HAP-1 (cell line): ENCODE results near the gene GLI2.

ENCODE experiments used
- DNase-seq, 2 experiments: peaks; one replicate each; pipeline ENCODE4 v3.0.0-alpha.2; 2016 to 2020; ENCODE audit warnings: low spot score in 2 of 2
- H3K27me3 ChIP-seq: fragments of 250-450 bp; sonication (Bioruptor Pico); 2 replicates; pipeline ENCODE4 v1.5.1; 2020; ENCODE audit warnings: low read depth, mild to moderate bottlenecking, moderate library complexity
- H3K36me3 ChIP-seq: fragments of 250-450 bp; sonication (Bioruptor Pico); replicated peaks from 2 replicates; pipeline ENCODE4 v1.5.1; 2020; ENCODE audit warnings: mild to moderate bottlenecking
- H3K4me1 ChIP-seq: fragments of 250-450 bp; sonication (Bioruptor Pico); 2 replicates; pipeline ENCODE4 v1.5.1; 2020; ENCODE audit warnings: mild to moderate bottlenecking
- H3K4me3 ChIP-seq: fragments of 250-450 bp; sonication (Bioruptor Pico); 2 replicates; pipeline ENCODE4 v1.5.1; 2020; ENCODE audit warnings: mild to moderate bottlenecking, moderate library complexity
- H3K9me3 ChIP-seq: fragments of 250-450 bp; sonication (Bioruptor Pico); 2 replicates; pipeline ENCODE4 v1.5.1; 2020; ENCODE audit warnings: mild to moderate bottlenecking, moderate library complexity
- in situ Hi-C: fragments of 300-500 bp; cut with MboI; formaldehyde crosslinking; loops from 3 replicates; pipeline ENCODE4 v1.14.3; 2020; ENCODE audit warnings: low sequenced_read_pairs, inconsistent platforms, mixed read lengths

GLI2 gene

DNA sequence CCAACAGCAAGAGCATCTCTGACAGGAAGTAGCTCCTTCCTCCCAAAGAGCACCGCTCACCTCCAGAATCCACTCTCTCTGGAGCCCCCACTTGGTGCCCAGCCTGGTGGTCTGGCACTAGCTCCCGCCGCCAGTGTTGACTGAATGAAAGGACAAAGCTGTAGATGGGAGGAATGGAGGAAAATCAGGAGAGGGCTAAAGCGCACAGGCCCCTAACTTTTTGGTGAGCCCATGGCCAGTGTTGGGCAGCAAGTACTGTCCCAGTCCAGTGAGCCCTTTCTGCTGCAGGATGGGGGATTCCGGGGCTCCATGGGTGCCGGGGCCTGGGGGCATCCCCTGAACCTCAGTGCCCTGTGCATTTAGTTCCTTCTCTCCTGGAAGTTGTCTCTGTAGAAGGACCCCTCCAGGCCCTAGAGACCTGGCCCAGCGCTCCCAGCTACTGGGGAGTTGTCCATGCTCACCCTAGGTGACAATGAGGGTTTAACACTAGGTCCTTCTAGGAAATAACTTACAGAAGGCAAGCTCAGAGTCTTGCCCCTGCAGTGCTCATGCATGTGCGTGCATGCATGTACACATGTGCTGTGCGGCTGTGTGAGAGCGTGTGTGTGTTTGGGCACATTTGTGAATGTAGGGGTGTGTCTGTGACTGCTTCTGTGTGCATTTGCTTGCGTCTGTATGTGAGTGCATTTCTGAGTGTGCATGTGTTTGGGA, 33.6 kb downstream of the GLI2 start:
- in situ Hi-C loops, result no loop called here
- no peaks in the 10 kb centered on the region for H3K27me3 ChIP-seq
- no peaks in the 10 kb centered on the region for H3K4me1 ChIP-seq
- no peaks in the 10 kb centered on the region for H3K36me3 ChIP-seq
- no peak for DNase-seq
- H3K9me3 ChIP-seq, result no peaks in the 10 kb centered on the region
- H3K4me3 ChIP-seq, result no peak overlapping the region

DNA sequence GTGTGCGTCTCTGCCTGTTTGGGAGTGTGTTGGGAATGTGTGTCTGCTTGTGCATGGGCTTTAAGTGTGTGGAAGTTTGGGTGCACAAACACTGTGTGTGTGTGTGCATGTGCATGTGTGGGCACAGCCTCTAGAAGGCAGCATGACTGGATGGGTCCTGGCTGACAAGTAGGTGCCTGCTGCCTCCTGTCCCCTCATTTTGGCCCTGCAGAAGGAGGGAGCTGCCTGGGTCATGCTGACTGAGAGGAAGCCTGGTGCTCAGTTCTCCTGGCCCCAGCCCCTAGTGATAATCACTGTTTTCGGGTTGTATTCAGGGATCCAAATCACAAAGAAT, 34.1 kb downstream of the GLI2 start:
- no peak for DNase-seq

DNA sequence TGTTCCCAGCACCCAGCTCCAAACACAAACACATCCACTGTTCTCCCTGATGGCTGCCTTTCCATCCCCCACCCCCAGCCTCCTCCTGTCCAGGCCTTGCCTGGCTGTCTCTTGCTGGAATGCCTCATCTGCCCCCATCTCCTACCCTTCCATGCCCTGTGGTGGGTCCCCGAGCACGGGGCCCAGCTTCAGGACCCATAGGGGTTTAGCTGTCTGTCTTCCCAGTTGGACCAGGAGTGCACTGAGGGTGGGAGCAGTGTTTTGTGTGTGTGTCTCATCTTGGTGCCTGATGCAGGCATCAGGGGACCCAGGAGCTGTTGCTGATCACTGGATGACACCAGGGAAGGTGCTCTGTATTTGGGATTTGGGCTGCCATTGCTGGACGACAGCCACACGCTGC, 34.5 kb downstream of the GLI2 start:
- in situ Hi-C loops, result no loop called here
- no peaks in the 10 kb centered on the region for H3K4me1 ChIP-seq
- H3K4me3 ChIP-seq, result no peak overlapping the region
- H3K9me3 ChIP-seq, result no peaks in the 10 kb centered on the region
- no peaks in the 10 kb centered on the region for H3K36me3 ChIP-seq
- no peaks in the 10 kb centered on the region for H3K27me3 ChIP-seq
- DNase-seq, result no peak

More for the DNA sequence above, 34.1 kb downstream of the GLI2 start:
- Histone ChIP-seq H3K4me1 (no peaks in the 10 kb centered on the region), H3K9me3 (no peaks in the 10 kb centered on the region), H3K4me3 (no peak overlapping the region), H3K36me3 (no peaks in the 10 kb centered on the region), H3K27me3 (no peaks in the 10 kb centered on the region)
- in situ Hi-C loops, result no loop called here

DNA sequence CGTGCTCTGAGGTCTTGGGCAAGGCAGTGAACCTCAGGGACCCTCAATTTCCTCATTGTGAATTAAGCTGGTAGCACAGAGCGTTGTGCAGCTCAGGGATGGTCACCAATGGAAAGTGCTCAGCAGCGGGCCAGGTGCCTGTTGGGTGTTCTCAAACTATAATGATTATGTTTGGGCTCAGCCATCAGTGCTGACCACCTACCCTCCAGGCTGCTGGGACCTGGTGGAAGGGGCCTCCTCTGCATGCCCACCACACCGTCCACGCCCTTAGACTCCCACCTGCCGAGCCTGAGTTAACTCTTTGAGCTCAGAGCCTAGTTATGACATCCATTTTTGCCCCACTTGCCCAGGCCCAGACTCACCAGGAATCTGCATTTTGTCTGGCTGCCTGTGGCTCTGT, 35.0 kb downstream of the GLI2 start:
- in situ Hi-C loops, result no loop called here
- Histone ChIP-seq H3K4me3 (no peak overlapping the region), H3K9me3 (no peaks in the 10 kb centered on the region), H3K4me1 (no peaks in the 10 kb centered on the region), H3K36me3 (no peaks in the 10 kb centered on the region), H3K27me3 (no peaks in the 10 kb centered on the region)
- DNase-seq, result no peak

DNA sequence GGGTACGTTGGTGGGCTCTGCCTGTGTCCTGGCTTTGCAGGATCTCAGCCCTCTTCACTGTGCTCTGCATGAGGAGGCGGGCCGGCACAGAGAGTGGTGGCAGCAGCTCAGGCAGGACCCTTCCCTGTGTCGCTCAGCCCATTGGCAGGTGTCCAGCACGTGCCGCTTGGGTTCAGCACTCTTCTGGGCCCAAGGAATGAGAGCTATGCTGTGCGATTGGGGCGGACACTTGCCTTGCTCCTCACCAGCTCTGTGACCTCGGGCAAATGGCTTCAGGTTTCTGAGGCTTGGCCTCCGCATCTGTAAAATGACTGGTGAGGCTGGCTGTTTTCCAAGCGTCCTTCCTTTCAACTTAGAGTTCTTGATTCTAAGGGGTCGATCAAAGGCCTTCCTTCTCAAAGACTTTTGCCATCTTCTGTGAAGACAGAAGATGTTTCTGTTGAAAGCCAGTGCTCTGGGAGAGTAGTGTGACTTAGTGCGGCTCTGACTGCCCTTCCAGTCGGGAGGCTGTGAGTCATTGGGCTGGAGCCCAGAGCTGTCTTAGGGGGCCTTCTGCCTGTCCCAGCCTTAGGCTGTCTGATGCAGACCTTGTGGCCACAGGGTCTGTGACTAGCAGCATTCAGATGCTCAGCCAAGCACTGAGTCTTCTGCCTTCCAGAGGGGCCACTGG, 35.6 kb downstream of the GLI2 start:
- Histone ChIP-seq H3K4me1 (no peaks in the 10 kb centered on the region), H3K9me3 (no peaks in the 10 kb centered on the region), H3K27me3 (no peaks in the 10 kb centered on the region), H3K4me3 (no peak overlapping the region), H3K36me3 (no peaks in the 10 kb centered on the region)
- in situ Hi-C loops, result no loop called here
- no peak for DNase-seq

DNA sequence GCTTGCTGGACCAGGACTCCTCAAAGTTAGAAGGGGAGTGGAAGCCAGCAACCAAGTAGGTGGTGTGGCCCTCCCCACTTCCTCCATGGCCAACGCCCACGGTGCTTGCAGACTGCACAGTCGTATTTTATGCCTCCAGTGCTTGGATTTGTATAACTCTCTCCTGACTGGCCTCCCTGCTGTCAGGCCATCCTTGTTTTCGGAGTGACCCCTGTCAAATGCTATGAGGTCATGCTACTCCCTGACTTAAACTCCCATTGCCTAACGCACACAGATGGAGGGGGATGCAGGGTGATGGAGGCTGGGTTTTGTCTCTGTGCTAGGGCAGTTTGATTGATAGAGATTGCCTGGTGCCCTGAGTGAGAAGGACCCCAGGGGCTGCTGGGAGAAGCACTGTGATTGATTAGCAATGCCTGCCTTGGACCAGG, 36.1 kb downstream of the GLI2 start:
- Histone ChIP-seq H3K9me3 (no peaks in the 10 kb centered on the region), H3K36me3 (no peaks in the 10 kb centered on the region), H3K4me1 (no peaks in the 10 kb centered on the region), H3K27me3 (no peaks in the 10 kb centered on the region), H3K4me3 (no peak overlapping the region)
- in situ Hi-C loops, result no loop called here
- DNase-seq, result no peak

DNA sequence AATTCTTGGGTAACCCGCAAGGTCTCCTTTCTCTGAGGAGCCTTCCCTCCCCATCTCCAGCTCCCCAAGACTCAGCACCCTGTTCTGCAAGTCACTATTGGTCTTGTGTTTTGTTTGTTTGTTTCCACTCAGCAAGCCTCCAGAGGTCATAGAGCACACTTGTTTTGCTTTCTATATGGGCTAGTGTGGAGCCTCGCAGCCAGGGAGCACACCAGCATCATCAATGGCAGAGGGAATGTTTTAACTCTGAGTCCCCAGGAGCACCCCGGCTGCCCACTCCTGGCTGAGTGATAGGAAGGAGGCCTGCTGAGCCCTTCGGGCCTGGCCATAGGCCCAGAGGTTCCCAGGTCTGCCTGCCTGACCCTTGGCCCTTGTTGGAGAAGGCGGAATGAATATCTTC, 36.6 kb downstream of the GLI2 start:
- no peak for DNase-seq
- no peak overlapping the region for H3K4me3 ChIP-seq
- H3K9me3 ChIP-seq, result no peaks in the 10 kb centered on the region
- in situ Hi-C loops, result no loop called here
- H3K36me3 ChIP-seq, result no peaks in the 10 kb centered on the region
- H3K4me1 ChIP-seq, result no peaks in the 10 kb centered on the region
- no peaks in the 10 kb centered on the region for H3K27me3 ChIP-seq

DNA sequence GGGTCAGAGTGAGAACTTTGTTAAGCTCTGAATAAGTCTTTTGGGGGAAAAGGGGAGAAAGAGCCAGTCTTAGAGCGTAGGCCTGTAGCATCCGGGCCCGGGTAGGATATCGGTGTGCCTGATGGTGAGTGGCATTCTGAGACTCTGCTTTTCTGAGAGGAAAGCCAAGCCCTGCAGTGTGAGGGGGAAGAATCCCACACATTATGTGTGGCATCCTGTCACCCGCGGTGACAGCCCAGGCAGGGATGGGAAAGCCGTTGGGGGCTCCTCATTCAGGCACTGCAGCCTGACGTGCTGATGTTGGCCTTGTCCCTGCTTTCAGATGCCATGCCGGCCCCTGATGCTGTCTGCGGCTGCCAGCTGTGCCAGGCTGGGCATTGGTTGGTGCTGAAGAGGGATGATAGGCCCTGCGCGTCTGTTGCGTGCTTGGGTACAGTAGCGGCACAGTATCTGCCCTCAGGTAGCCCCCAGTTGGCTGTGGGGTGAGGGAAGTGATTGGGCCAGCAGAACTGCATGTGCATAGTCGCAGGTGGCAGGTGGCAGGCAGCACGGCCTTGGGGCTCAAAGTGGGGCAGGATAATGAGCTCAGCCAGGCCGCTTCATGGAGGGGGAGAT, 37.6 kb downstream of the GLI2 start:
- Histone ChIP-seq H3K4me3 (no peak overlapping the region), H3K4me1 (no peaks in the 10 kb centered on the region), H3K36me3 (no peaks in the 10 kb centered on the region), H3K27me3 (no peaks in the 10 kb centered on the region), H3K9me3 (no peaks in the 10 kb centered on the region)
- in situ Hi-C loops, result no loop called here
- DNase-seq, result no peak

DNA sequence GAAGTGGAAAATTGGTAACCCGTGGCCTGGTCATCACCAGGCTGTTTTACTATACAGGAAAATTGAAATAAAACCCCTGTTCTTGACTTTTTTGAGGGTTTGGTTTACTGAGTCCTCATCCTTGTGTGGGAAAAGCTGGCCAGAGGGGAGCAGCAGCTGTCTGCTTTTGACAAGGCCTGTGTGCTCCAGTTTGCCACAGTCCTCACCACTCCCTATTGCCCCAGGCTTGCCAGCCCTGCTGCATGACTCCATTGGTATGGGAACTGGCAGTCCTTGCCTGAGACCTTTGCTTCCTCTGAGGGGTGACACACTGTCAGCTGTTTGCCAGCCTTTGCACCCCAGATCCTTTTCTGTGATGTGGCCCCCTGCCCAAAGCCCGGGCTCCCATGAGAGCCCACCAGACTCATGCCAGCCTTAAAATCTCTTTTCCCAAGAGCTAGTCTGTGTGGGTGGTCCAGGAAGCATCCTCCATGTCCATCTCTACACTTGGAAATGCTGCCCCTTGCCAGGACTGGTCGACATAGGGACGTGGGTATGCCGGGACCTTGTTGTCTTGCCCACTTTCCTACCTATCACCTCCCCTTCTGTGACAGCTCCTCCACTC, 39.0 kb downstream of the GLI2 start:
- DNase-seq, result no peak
- in situ Hi-C loops, result no loop called here
- Histone ChIP-seq H3K27me3 (no peaks in the 10 kb centered on the region), H3K36me3 (no peaks in the 10 kb centered on the region), H3K4me1 (no peaks in the 10 kb centered on the region), H3K9me3 (no peaks in the 10 kb centered on the region), H3K4me3 (no peak overlapping the region)

DNA sequence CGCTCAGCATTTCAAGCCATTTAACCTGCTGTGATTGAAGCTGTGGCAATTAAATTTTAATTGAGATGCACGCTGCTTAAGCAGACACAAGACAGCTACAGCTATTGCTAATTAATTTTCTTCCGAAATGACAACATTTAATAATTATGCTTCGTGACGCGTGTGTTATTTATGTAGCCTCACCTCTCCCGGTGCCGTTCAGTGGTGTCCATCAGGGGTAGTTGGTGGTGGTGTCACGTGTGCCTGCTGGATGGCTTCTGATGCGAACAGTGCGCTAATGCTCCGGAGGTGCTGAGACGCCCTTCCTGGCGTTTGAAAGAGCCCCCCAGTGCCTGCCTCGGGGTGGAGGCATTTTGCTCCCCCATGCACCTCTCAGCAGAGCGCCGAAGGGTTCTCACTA, 39.5 kb downstream of the GLI2 start:
- Histone ChIP-seq H3K4me1 (no peaks in the 10 kb centered on the region), H3K9me3 (no peaks in the 10 kb centered on the region)
- in situ Hi-C loops, result no loop called here

DNA sequence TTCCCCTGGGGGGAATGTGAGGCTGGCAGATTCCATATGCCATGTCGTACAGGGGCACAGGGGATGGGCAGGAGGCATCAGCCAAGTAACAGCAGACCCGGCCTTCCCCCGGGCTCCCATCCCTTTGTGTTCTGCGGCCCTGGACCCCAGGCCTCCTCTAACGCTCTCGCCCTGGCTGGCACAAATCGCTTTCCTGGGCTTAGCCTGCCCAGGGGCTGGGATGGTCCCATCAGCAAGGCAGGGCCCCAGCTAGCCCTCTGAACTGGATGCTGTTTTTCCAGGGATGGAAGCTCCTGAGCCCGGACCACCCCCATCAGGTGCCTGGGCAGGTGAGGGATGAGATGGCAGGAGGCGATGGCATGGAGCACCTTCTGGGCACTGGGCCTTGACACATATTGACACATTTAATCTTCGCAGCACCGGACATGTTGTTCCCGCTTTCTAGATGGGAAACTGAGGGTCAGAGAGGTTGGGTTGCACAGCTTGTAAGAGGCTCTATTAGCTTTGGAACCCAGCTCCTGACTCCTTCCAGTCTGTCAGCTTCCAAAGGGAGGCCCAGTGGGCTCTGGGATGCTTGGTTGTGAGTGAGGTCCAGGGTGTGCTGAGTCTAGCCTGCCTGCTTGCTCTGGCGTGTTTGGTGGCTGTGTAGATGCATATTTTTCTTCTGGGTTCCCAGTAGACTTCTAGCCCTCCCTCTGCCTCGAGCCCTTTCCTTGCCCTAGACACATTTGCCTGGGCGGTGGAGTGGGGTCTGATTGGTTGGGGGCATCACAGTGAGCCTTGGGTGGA, 40.3 kb downstream of the GLI2 start:
- no peaks in the 10 kb centered on the region for H3K27me3 ChIP-seq
- no peaks in the 10 kb centered on the region for H3K36me3 ChIP-seq
- no peaks in the 10 kb centered on the region for H3K4me1 ChIP-seq
- H3K4me3 ChIP-seq, result no peak overlapping the region
- DNase-seq, result no peak
- no peaks in the 10 kb centered on the region for H3K9me3 ChIP-seq
- in situ Hi-C loops, result no loop called here

More for the DNA sequence above, 39.5 kb downstream of the GLI2 start:
- DNase-seq, result no peak
- Histone ChIP-seq H3K27me3 (no peaks in the 10 kb centered on the region), H3K4me3 (no peak overlapping the region), H3K36me3 (no peaks in the 10 kb centered on the region)

DNA sequence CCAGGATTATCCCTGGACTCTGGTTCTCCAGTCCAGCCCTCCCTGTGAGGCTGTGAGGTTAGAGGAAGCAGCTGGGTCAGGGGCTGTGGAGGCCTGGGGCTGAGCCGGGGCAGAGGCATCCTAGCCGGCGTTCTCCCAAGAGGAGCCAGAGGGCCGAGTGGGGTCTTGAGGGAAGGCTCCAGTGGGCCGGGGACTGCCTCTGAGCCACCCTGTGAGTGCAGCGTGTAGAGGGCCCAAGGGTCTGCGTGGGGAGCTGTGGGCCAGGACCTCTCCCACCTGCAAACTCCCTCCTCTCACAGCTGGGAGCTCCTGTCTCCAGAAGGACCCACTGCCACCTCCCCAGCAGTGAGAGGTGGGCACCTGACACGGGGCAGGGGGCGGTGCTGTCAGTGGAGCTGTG, 41.0 kb downstream of the GLI2 start:
- in situ Hi-C loops, result no loop called here
- Histone ChIP-seq H3K36me3 (no peaks in the 10 kb centered on the region), H3K4me1 (no peaks in the 10 kb centered on the region), H3K9me3 (no peaks in the 10 kb centered on the region), H3K4me3 (no peak overlapping the region), H3K27me3 (no peaks in the 10 kb centered on the region)
- no peak for DNase-seq

DNA sequence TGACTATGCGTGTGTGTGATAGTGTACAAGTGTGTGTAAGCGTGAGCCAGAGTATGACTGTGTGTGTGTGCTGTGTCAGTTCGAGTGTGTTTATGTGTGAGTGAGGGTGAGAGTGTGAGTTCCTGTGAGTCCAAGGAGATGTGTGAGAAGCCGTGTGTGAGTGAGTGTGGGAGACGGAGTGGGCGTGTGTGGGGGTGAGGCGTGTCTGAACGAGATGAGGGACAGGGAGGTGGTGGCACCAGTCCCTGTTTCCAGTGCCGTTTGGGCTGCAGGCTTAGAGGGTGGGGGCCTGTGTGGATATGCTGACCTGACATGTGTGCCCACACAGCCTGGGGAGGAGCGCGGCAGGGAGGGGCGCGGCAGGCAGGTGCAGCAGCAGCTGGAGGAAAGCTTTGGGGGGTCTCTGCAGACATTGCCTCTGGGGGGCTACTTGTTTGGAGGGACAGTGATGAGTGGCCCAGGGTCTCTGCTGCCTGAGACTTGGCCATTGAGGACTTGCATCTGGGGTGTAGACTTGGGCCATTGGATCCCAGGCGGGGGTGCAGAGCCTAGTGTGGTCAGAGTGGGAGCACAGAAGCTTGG, 41.6 kb downstream of the GLI2 start:
- Histone ChIP-seq H3K9me3 (no peaks in the 10 kb centered on the region), H3K27me3 (no peaks in the 10 kb centered on the region), H3K4me3 (no peak overlapping the region), H3K4me1 (no peaks in the 10 kb centered on the region), H3K36me3 (no peaks in the 10 kb centered on the region)
- DNase-seq, result no peak
- in situ Hi-C loops, result no loop called here
